Calu3 (cell line): Measurements from ENCODE around the gene PDZD2. TPM values are rescaled to one million over a fixed set of nuclear protein-coding genes. Genes with fewer than 3 reads are reported as not detected.

Source experiments
- BruUV-seq: library from RNA; stranded (reverse); fragments of 400-500 nt; replicated peaks from 2 replicates; lab custom pipeline; 2021; lab: Mats Ljungman, UMichigan
- CTCF ChIA-PET: fragments of 300-600 bp; sonication (Branson Sonifier 250); formaldehyde crosslinking; loops from one replicate; lab custom pipeline; 2022; ENCODE audit warnings: antibody characterized with exemption; lab: Charles Lee
- DNase-seq: peaks from one replicate; pipeline ENCODE4 v3.0.0; 2022
- H3K27ac Mint-ChIP-seq: one replicate; pipeline ENCODE4 v1.8.0; 2022; ENCODE audit warnings: mixed read lengths; ENCODE audit not compliant: unreplicated experiment
- H3K27me3 Mint-ChIP-seq: one replicate; pipeline ENCODE4 v1.8.0; 2022; ENCODE audit warnings: mixed read lengths; ENCODE audit not compliant: unreplicated experiment
- H3K36me3 Mint-ChIP-seq: one replicate; pipeline ENCODE4 v1.8.0; 2022; ENCODE audit warnings: mild to moderate bottlenecking, moderate library complexity, mixed read lengths; ENCODE audit not compliant: insufficient read depth, unreplicated experiment
- H3K4me1 Mint-ChIP-seq: one replicate; pipeline ENCODE4 v1.8.0; 2022; ENCODE audit warnings: mild to moderate bottlenecking, low read depth, mixed read lengths; ENCODE audit not compliant: unreplicated experiment
- H3K4me3 Mint-ChIP-seq: one replicate; pipeline ENCODE4 v1.8.0; 2022; ENCODE audit warnings: mild to moderate bottlenecking, low read depth, moderate library complexity, mixed read lengths; ENCODE audit not compliant: unreplicated experiment
- H3K9me3 Mint-ChIP-seq: one replicate; pipeline ENCODE4 v1.8.0; 2022; ENCODE audit warnings: low read depth, mixed read lengths; ENCODE audit not compliant: unreplicated experiment
- CTCF ChIP-seq: fragments of 200-600 bp; IDR thresholded peaks from one replicate; pipeline ENCODE4 v1.8.0; 2022; ENCODE audit warnings: antibody characterized with exemption; ENCODE audit not compliant: unreplicated experiment
- intact Hi-C: fragments of 100-400 bp; cut with micrococcal nuclease; formaldehyde crosslinking; loops from one replicate; pipeline ENCODE4 v1.10.0; 2022; ENCODE audit not compliant: unreplicated experiment
- total RNA-seq: library from RNA; stranded (reverse); gene quantifications from 2 replicates; pipeline ENCODE4 v1.2.3, GENCODE V29; 2022

PDZD2 gene
- total RNA-seq, 1 experiment from 2014 or later = 0.97 TPM

GRCh38 chr5:31711935-31712592 is 73.1 kb downstream of the PDZD2 start:
- H3K9me3 Mint-ChIP-seq = no peaks in the 10 kb centered on the region
- H3K27ac Mint-ChIP-seq = no peak overlapping the region
- peaks cover 28% of the 10 kb centered on the region for H3K27me3 Mint-ChIP-seq
- CTCF ChIA-PET = no interaction called here
- H3K4me3 Mint-ChIP-seq = no peak overlapping the region
- BruUV-seq = no TSS peak
- H3K36me3 Mint-ChIP-seq = no peaks in the 10 kb centered on the region
- no peak for TF ChIP-seq CTCF
- H3K4me1 Mint-ChIP-seq = no peaks in the 10 kb centered on the region
- intact Hi-C loops = no loop called here
- no peak for DNase-seq

GRCh38 chr5:31717561-31717960 is 78.6 kb downstream of the PDZD2 start:
- intact Hi-C loops = no loop called here
- Mint-ChIP-seq H3K27ac (no peak overlapping the region), H3K9me3 (no peaks in the 10 kb centered on the region), H3K4me1 (no peaks in the 10 kb centered on the region), H3K36me3 (no peaks in the 10 kb centered on the region), H3K4me3 (no peak overlapping the region), H3K27me3 (peaks cover 62% of the 10 kb centered on the region)
- no TSS peak for BruUV-seq
- no peak for TF ChIP-seq CTCF
- DNase-seq = no peak
- CTCF ChIA-PET = no interaction called here

GRCh38 chr5:31720004-31720403 is 81.1 kb downstream of the PDZD2 start:
- no peaks in the 10 kb centered on the region for H3K4me1 Mint-ChIP-seq

GRCh38 chr5:31720811-31721345 is 81.9 kb downstream of the PDZD2 start:
- Mint-ChIP-seq H3K9me3 (no peaks in the 10 kb centered on the region), H3K4me3 (no peak overlapping the region), H3K27ac (no peak overlapping the region), H3K4me1 (no peaks in the 10 kb centered on the region), H3K36me3 (no peaks in the 10 kb centered on the region), H3K27me3 (peaks cover 41% of the 10 kb centered on the region)
- DNase-seq = no peak
- TF ChIP-seq CTCF = no peak
- CTCF ChIA-PET = interaction anchor here (0.5 kb wide), 1 partner anchor 13 kb away, joined by 3 read pairs; no protein-coding TSS in a partner anchor
- BruUV-seq = no TSS peak
- intact Hi-C loops = no loop called here

More at GRCh38 chr5:31720004-31720403, 81.1 kb downstream of the PDZD2 start:
- no peak for DNase-seq
- Mint-ChIP-seq H3K36me3 (no peaks in the 10 kb centered on the region), H3K27ac (no peak overlapping the region), H3K9me3 (no peaks in the 10 kb centered on the region), H3K4me3 (no peak overlapping the region), H3K27me3 (peaks cover 47% of the 10 kb centered on the region)
- intact Hi-C loops = no loop called here
- no peak for TF ChIP-seq CTCF
- no TSS peak for BruUV-seq
- CTCF ChIA-PET = no interaction called here
